Panc1 (cell line): Measurements from ENCODE around the gene MCF2L. TPM values are rescaled to one million over a fixed set of nuclear protein-coding genes. Genes with fewer than 3 reads are reported as not detected.

Source experiments
- ATAC-seq: fragments of 200-7000 bp; cut with Tn5 transposase; 2 replicates; pipeline ENCODE4 v1.9.1; 2020; ENCODE audit warnings: mild to moderate bottlenecking, moderate library complexity
- BruUV-seq: library from RNA; stranded (reverse); fragments of 400-500 nt; replicated peaks from 2 replicates; lab custom pipeline; 2021; lab: Mats Ljungman, UMichigan
- CTCF ChIA-PET: fragments of 300-600 bp; sonication (Branson Sonifier 250); formaldehyde crosslinking; loops from one replicate; lab custom pipeline; 2022; ENCODE audit warnings: antibody characterized with exemption; lab: Charles Lee
- POLR2A ChIA-PET: fragments of 300-600 bp; sonication (Branson Sonifier 250); formaldehyde crosslinking; loops from one replicate; lab custom pipeline; 2022; ENCODE audit warnings: antibody characterized with exemption; lab: Charles Lee
- DNase-seq: peaks from one replicate; pipeline ENCODE4 v3.0.0-alpha.2; 2010; ENCODE audit warnings: low read depth, low spot score
- H3K27ac ChIP-seq: 2 replicates; pipeline ENCODE4 v1.5.1; 2011; ENCODE audit warnings: mild to moderate bottlenecking, low read length, inconsistent platforms
- H3K27me3 ChIP-seq: fragments of 200-500 bp; sonication (Bioruptor generic); 2 replicates; pipeline ENCODE4 v1.6.0; 2014; ENCODE audit warnings: low read length, inconsistent platforms; ENCODE audit not compliant: control insufficient read depth, insufficient read depth
- H3K36me3 ChIP-seq: fragments of 200-500 bp; sonication (Bioruptor generic); 2 replicates; pipeline ENCODE4 v1.5.1; 2014; ENCODE audit warnings: inconsistent platforms, mild to moderate bottlenecking, low read length, moderate library complexity; ENCODE audit not compliant: control insufficient read depth, insufficient read depth
- H3K4me1 ChIP-seq: 2 replicates; pipeline ENCODE4 v1.5.1; 2011; ENCODE audit warnings: inconsistent platforms, mild to moderate bottlenecking, low read length, moderate library complexity; ENCODE audit not compliant: control insufficient read depth, insufficient read depth
- H3K4me3 ChIP-seq, 2 experiments: 2 replicates each; pipeline ENCODE4 v1.5.1; 2011 to 2012; ENCODE audit warnings: low read depth in 2 of 2, low read length in 2 of 2, mild to moderate bottlenecking in 2 of 2, inconsistent platforms in 1 of 2, moderate library complexity in 1 of 2
- H3K9me3 ChIP-seq: fragments of 200-500 bp; sonication (Bioruptor generic); 2 replicates; pipeline ENCODE4 v1.5.1; 2014; ENCODE audit warnings: low read depth, mild to moderate bottlenecking, inconsistent platforms, low read length, moderate library complexity; ENCODE audit not compliant: control insufficient read depth, insufficient read depth
- CTCF ChIP-seq: fragments of 450-650 bp; IDR thresholded peaks from 2 replicates; pipeline ENCODE4 v1.5.1; 2017; ENCODE audit warnings: mild to moderate bottlenecking
- POLR2AphosphoS5 ChIP-seq: IDR thresholded peaks from 2 replicates; pipeline ENCODE4 v1.6.1; 2012; ENCODE audit warnings: mild to moderate bottlenecking, low read depth, low read length, moderate library complexity
- SIN3A ChIP-seq: IDR thresholded peaks from 2 replicates; pipeline ENCODE4 v1.6.1; 2012; ENCODE audit warnings: low read depth, mild to moderate bottlenecking, low read length, moderate library complexity, borderline replicate concordance; ENCODE audit not compliant: insufficient read depth
- TCF7L2 ChIP-seq: IDR thresholded peaks from 2 replicates; pipeline ENCODE4 v1.6.1; 2011; ENCODE audit warnings: mild to moderate bottlenecking, low read depth, low read length, inconsistent platforms
- in situ Hi-C: cut with HindIII; loops from 2 replicates; pipeline ENCODE4 v1.10.0; 2016; ENCODE audit warnings: low sequenced_read_pairs, low pct_unique_long_range_greater_than_20kb
- intact Hi-C: fragments of 100-400 bp; cut with micrococcal nuclease; formaldehyde crosslinking; loops from one replicate; pipeline ENCODE4 v1.10.0; 2022; ENCODE audit not compliant: unreplicated experiment
- total RNA-seq: library from RNA; stranded (reverse); gene quantifications from one replicate; pipeline ENCODE4 v1.2.1, GENCODE V29; 2021; ENCODE audit not compliant: unreplicated experiment
- TF ChIP-seq, protein P1 (sequence below), 2 experiments: IDR thresholded peaks; 2 replicates each; pipeline ENCODE4 v1.6.1; 2011 to 2012; ENCODE audit warnings: low read depth in 2 of 2, control low read depth in 1 of 2, low read length in 1 of 2, mild to moderate bottlenecking in 1 of 2, moderate library complexity in 1 of 2; ENCODE audit not compliant: insufficient read depth in 1 of 2

Gene MCF2L
- total RNA-seq, 1 experiment from 2014 or later, result 0.57 TPM

- POLR2A ChIA-PET, result no interaction called here
- intact Hi-C loops, result no loop called here
Observed at GRCh38 chr13:112930192-112930591, 38.8 kb upstream of the MCF2L start.

GRCh38 chr13:112931028-112931934, 37.7 kb upstream of the MCF2L start:
- H3K4me1 ChIP-seq, result no peaks in the 10 kb centered on the region
- DNase-seq (no peak), ATAC-seq (peak; percentile 84)
- peaks cover 2% of the 10 kb centered on the region; the same call in 1 of the 2 replicates for H3K27me3 ChIP-seq
- H3K4me3 ChIP-seq, result no peak overlapping the region
- H3K27ac ChIP-seq, result no peak overlapping the region
- ChIA-PET POLR2A (no interaction called here), CTCF (no interaction called here)
- in situ Hi-C loops (no loop called here), intact Hi-C loops (no loop called here)
- no TSS peak for BruUV-seq
- H3K36me3 ChIP-seq, result no peaks in the 10 kb centered on the region
- no peak for TF ChIP-seq SIN3A
- peak; percentile 74 for TF ChIP-seq CTCF
- H3K9me3 ChIP-seq, result no peaks in the 10 kb centered on the region

More at GRCh38 chr13:112930192-112930591, 38.8 kb upstream of the MCF2L start:
- ATAC-seq (no peak), DNase-seq (no peak)
- no peak overlapping the region for H3K27ac ChIP-seq
- in situ Hi-C loops, result no loop called here
- no peak overlapping the region for H3K4me3 ChIP-seq
- H3K36me3 ChIP-seq, result no peaks in the 10 kb centered on the region
- no TSS peak for BruUV-seq
- H3K27me3 ChIP-seq, result peaks cover 2% of the 10 kb centered on the region; the same call in 1 of the 2 replicates
- no peaks in the 10 kb centered on the region for H3K4me1 ChIP-seq
- no peaks in the 10 kb centered on the region for H3K9me3 ChIP-seq
- TF ChIP-seq, protein P1, sequence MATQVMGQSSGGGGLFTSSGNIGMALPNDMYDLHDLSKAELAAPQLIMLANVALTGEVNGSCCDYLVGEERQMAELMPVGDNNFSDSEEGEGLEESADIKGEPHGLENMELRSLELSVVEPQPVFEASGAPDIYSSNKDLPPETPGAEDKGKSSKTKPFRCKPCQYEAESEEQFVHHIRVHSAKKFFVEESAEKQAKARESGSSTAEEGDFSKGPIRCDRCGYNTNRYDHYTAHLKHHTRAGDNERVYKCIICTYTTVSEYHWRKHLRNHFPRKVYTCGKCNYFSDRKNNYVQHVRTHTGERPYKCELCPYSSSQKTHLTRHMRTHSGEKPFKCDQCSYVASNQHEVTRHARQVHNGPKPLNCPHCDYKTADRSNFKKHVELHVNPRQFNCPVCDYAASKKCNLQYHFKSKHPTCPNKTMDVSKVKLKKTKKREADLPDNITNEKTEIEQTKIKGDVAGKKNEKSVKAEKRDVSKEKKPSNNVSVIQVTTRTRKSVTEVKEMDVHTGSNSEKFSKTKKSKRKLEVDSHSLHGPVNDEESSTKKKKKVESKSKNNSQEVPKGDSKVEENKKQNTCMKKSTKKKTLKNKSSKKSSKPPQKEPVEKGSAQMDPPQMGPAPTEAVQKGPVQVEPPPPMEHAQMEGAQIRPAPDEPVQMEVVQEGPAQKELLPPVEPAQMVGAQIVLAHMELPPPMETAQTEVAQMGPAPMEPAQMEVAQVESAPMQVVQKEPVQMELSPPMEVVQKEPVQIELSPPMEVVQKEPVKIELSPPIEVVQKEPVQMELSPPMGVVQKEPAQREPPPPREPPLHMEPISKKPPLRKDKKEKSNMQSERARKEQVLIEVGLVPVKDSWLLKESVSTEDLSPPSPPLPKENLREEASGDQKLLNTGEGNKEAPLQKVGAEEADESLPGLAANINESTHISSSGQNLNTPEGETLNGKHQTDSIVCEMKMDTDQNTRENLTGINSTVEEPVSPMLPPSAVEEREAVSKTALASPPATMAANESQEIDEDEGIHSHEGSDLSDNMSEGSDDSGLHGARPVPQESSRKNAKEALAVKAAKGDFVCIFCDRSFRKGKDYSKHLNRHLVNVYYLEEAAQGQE (IDR thresholded peaks at IDR 0.05; ENCODE audit: insufficient read depth in 1 of 2, low read depth in 2 of 2, low read length in 1 of 2), result no peak
- no peak for TF ChIP-seq POLR2AphosphoS5
- TF ChIP-seq TCF7L2, result no peak
- no peak for TF ChIP-seq SIN3A
- TF ChIP-seq CTCF, result no peak
- CTCF ChIA-PET, result no interaction called here
